Mononuclear cell (primary cell): Measurements from ENCODE around the gene POU6F1. TPM values are rescaled to one million over a fixed set of nuclear protein-coding genes. Genes with fewer than 3 reads are reported as not detected.

ENCODE experiments used
- H3K27me3 ChIP-seq: 2 replicates; pipeline ENCODE4 v1.6.0; 2011; ENCODE audit warnings: low read length, control low read depth; ENCODE audit not compliant: insufficient read depth
- H3K4me1 ChIP-seq: 2 replicates; pipeline ENCODE4 v1.5.1; 2011; ENCODE audit warnings: mild to moderate bottlenecking, low read length, control low read depth; ENCODE audit not compliant: insufficient read depth
- H3K4me3 ChIP-seq: 2 replicates; pipeline ENCODE4 v1.5.1; 2011; ENCODE audit warnings: mild to moderate bottlenecking, low read length, moderate library complexity
- H3K9me3 ChIP-seq: 2 replicates; pipeline ENCODE4 v1.5.1; 2011; ENCODE audit warnings: low read depth, mild to moderate bottlenecking, control low read depth, low read length
- total RNA-seq: library from RNA; depleted of rRNA; stranded (reverse); fragments of >200 nt; gene quantifications from one replicate; pipeline ENCODE4 v1.2.3, GENCODE V29; 2012

POU6F1 gene
- total RNA-seq, 1 donor: 5.5 TPM

- Histone ChIP-seq H3K4me1 (peaks cover 20% of the 10 kb centered on the region), H3K4me3 (peak overlapping the region; percentile 86), H3K9me3 (no peaks in the 10 kb centered on the region), H3K27me3 (no peaks in the 10 kb centered on the region)
These were observed 512 bp downstream of the POU6F1 start for GRCh38 chr12:51217133-51217967.

GRCh38 chr12:51216642-51217041, 1.2 kb downstream of the POU6F1 start:
- Histone ChIP-seq H3K27me3 (no peaks in the 10 kb centered on the region), H3K9me3 (no peaks in the 10 kb centered on the region), H3K4me1 (peaks cover 20% of the 10 kb centered on the region), H3K4me3 (peak overlapping the region; percentile 86)

- no peak overlapping the region for H3K4me3 ChIP-seq
- H3K4me1 ChIP-seq: peaks cover 20% of the 10 kb centered on the region
- no peaks in the 10 kb centered on the region for H3K27me3 ChIP-seq
- no peaks in the 10 kb centered on the region for H3K9me3 ChIP-seq
These were observed 3.0 kb downstream of the POU6F1 start for GRCh38 chr12:51214895-51215294.

GRCh38 chr12:51210690-51211395, 7.0 kb downstream of the POU6F1 start:
- no peaks in the 10 kb centered on the region for H3K27me3 ChIP-seq
- H3K4me3 ChIP-seq: no peak overlapping the region
- no peaks in the 10 kb centered on the region for H3K4me1 ChIP-seq
- no peaks in the 10 kb centered on the region for H3K9me3 ChIP-seq

- Histone ChIP-seq H3K4me3 (no peak overlapping the region), H3K9me3 (no peaks in the 10 kb centered on the region), H3K27me3 (no peaks in the 10 kb centered on the region), H3K4me1 (no peaks in the 10 kb centered on the region)
These were observed 8.6 kb downstream of the POU6F1 start for GRCh38 chr12:51209259-51209658.

- Histone ChIP-seq H3K4me3 (no peak overlapping the region), H3K9me3 (no peaks in the 10 kb centered on the region), H3K4me1 (no peaks in the 10 kb centered on the region), H3K27me3 (no peaks in the 10 kb centered on the region)
These were observed 9.7 kb downstream of the POU6F1 start for GRCh38 chr12:51208016-51208660.

GRCh38 chr12:51205350-51205749, 12.5 kb downstream of the POU6F1 start:
- Histone ChIP-seq H3K4me3 (no peak overlapping the region), H3K27me3 (no peaks in the 10 kb centered on the region), H3K9me3 (no peaks in the 10 kb centered on the region), H3K4me1 (no peaks in the 10 kb centered on the region)

GRCh38 chr12:51202718-51203117, 15.1 kb downstream of the POU6F1 start:
- H3K9me3 ChIP-seq: no peaks in the 10 kb centered on the region

GRCh38 chr12:51200806-51201205, 17.1 kb downstream of the POU6F1 start:
- Histone ChIP-seq H3K4me1 (peaks cover 9% of the 10 kb centered on the region), H3K9me3 (no peaks in the 10 kb centered on the region)

More at GRCh38 chr12:51202718-51203117, 15.1 kb downstream of the POU6F1 start:
- no peak overlapping the region for H3K4me3 ChIP-seq
- peaks cover 9% of the 10 kb centered on the region for H3K4me1 ChIP-seq
- H3K27me3 ChIP-seq: no peaks in the 10 kb centered on the region

GRCh38 chr12:51200156-51200555, 17.7 kb downstream of the POU6F1 start:
- Histone ChIP-seq H3K4me1 (peaks cover 9% of the 10 kb centered on the region), H3K27me3 (no peaks in the 10 kb centered on the region), H3K9me3 (no peaks in the 10 kb centered on the region), H3K4me3 (no peak overlapping the region)

More at GRCh38 chr12:51200806-51201205, 17.1 kb downstream of the POU6F1 start:
- Histone ChIP-seq H3K27me3 (no peaks in the 10 kb centered on the region), H3K4me3 (no peak overlapping the region)

- no peaks in the 10 kb centered on the region for H3K9me3 ChIP-seq
- H3K4me3 ChIP-seq: no peak overlapping the region
- peaks cover 9% of the 10 kb centered on the region for H3K4me1 ChIP-seq
- no peaks in the 10 kb centered on the region for H3K27me3 ChIP-seq
These were observed 18.4 kb downstream of the POU6F1 start for GRCh38 chr12:51199366-51199945.

- Histone ChIP-seq H3K27me3 (no peaks in the 10 kb centered on the region), H3K4me1 (peaks cover 9% of the 10 kb centered on the region), H3K9me3 (no peaks in the 10 kb centered on the region), H3K4me3 (no peak overlapping the region)
These were observed 19.1 kb downstream of the POU6F1 start for GRCh38 chr12:51198568-51199365.

- H3K27me3 ChIP-seq: no peaks in the 10 kb centered on the region
- H3K4me3 ChIP-seq: no peak overlapping the region
- H3K4me1 ChIP-seq: peaks cover 9% of the 10 kb centered on the region
- no peaks in the 10 kb centered on the region for H3K9me3 ChIP-seq
These were observed 19.9 kb downstream of the POU6F1 start for GRCh38 chr12:51197736-51198567.
